Mucosa of rectum (tissue), 2 donors: Measurements from ENCODE around the gene ANP32E.
A peak's percentile ranks its signal among the peaks of the same experiment; 100 is the strongest.

Source experiments
- H3K27ac ChIP-seq, 2 donors: one replicate each; pipeline ENCODE4 v1.7.0; 2013; ENCODE audit warnings: inconsistent platforms in 2 of 2, low read depth in 2 of 2, low read length in 2 of 2
- H3K27me3 ChIP-seq, 2 donors: one replicate each; pipeline ENCODE4 v1.7.0; 2013; ENCODE audit warnings: low read length in 2 of 2; ENCODE audit not compliant: control insufficient read depth in 2 of 2, insufficient read depth in 2 of 2
- H3K36me3 ChIP-seq, 2 donors: one replicate each; pipeline ENCODE4 v1.7.0; 2013; ENCODE audit warnings: low read length in 2 of 2; ENCODE audit not compliant: control insufficient read depth in 2 of 2, insufficient read depth in 2 of 2
- H3K4me1 ChIP-seq, 2 donors: one replicate each; pipeline ENCODE4 v1.7.0; 2013; ENCODE audit warnings: low read length in 2 of 2, mild to moderate bottlenecking in 1 of 2; ENCODE audit not compliant: control insufficient read depth in 2 of 2, insufficient read depth in 2 of 2
- H3K4me3 ChIP-seq, 2 donors: one replicate each; pipeline ENCODE4 v1.7.0; 2013; ENCODE audit warnings: low read length in 2 of 2
- H3K9ac ChIP-seq, 2 donors: one replicate each; pipeline ENCODE4 v1.7.0; 2013; ENCODE audit warnings: low read length in 2 of 2, low read depth in 1 of 2, mild to moderate bottlenecking in 1 of 2
- H3K9me3 ChIP-seq, 2 donors: one replicate each; pipeline ENCODE4 v1.7.0; 2013; ENCODE audit warnings: low read length in 2 of 2; ENCODE audit not compliant: control insufficient read depth in 2 of 2
- donor health status: healthy.
- donor health status: Normal muscosa, but diverticular disease.

The ANP32E gene

DNA sequence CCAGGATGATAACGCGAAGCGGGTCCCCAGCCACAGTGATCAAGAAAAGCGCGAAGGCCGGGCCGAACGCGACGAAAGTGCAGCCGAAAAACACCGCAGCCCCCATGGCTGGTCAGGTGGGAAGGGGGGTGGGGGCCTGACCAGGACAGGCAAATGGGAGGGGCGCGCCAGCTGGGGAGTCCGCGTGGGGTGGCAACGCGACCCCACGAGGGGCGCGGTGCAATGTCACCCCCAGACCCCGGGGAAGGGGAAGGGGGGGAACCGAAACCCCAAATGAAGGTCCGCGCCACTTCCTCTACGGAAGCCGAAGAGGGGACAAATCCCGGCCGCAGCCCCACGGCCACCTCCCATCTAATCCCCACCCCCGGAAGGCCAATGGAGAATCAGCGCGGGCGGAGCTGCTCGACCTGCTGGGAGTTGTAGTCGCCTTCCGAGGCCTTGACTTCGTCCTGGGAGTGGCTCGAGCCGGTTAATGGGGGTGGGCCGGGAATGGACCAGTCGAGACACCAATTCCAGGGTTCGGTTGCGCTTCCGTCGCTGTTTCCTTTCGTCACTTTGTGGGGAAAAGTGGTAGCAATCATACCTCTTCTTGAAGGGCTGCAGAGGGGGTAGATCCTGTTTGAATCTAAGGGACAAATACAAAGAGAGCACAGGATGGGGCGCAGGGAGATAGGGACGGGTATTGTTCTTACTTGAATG lies 32.9 kb upstream of the ANP32E start, which contains the start of gene APH1A:
Gene APH1A, minus strand, starts transcription at position 312 of the 699 bp plus-strand sequence. Its CDS starts 206 bp downstream, at position 106.
- peaks cover 10 to 16% of the 10 kb centered on the region in 2 donors for H3K4me1 ChIP-seq
- H3K27me3 ChIP-seq, result no peaks in the 10 kb centered on the region
- peaks cover 23 to 34% of the 10 kb centered on the region in 2 donors for H3K36me3 ChIP-seq
- no peaks in the 10 kb centered on the region for H3K9me3 ChIP-seq
- peak within 1 kb of the TSS; percentile 90 to 96 for H3K4me3 ChIP-seq
- peak within 1 kb of the TSS; percentile 96 to 99 for H3K9ac ChIP-seq
- peak within 1 kb of the TSS; percentile 90 to 94 for H3K27ac ChIP-seq

DNA sequence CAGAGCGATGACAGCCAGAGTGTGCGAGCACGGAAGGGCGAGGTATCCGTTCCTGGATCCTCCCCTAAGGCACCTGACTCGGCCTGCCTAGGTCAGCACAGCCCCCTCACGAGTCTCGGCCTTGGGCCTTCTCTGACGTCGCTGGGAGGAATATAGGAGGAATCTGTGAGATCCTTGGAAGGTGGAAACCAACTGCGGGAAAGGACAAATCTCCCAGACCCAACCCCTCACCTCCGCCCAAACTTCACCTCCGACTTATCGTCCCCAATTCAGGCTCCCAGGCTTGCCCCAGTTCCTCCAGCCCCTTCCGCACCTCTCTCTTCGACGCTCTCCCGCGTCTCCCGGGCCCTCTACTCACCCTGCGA lies 32.4 kb upstream of the ANP32E start:
- H3K9ac ChIP-seq, result peak overlapping the region; percentile 96 to 99
- H3K4me3 ChIP-seq, result peak overlapping the region; percentile 90 to 96
- peaks cover 23 to 34% of the 10 kb centered on the region in 2 donors for H3K36me3 ChIP-seq
- H3K27me3 ChIP-seq, result no peaks in the 10 kb centered on the region
- H3K9me3 ChIP-seq, result no peaks in the 10 kb centered on the region
- H3K4me1 ChIP-seq, result peaks cover 10 to 16% of the 10 kb centered on the region in 2 donors
- H3K27ac ChIP-seq, result peak overlapping the region; percentile 90 to 94

DNA sequence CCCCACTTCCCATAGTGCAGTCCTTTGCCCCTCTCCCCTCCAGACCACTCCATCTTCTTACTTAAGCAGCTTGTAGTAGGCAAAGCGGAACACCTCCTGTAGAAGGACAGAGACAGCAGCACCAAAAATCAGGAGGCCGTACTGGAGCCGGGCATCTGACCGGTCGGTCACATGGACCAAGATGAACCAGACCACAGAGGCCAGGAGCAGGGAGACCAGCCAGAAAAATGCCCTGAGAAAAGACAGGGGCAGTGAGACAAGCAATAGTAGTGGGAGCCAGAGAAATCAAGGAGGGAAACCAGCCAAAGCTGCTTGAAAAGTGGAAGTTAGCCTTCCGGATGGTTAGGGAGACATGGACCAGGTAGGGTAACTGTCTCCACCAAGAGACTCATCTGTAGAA lies 32.0 kb upstream of the ANP32E start:
- Histone ChIP-seq H3K4me3 (peak overlapping the region; percentile 90 to 96), H3K36me3 (peaks cover 23 to 34% of the 10 kb centered on the region in 2 donors), H3K27ac (peak overlapping the region; percentile 90 to 94), H3K9ac (peak overlapping the region; percentile 96 to 99), H3K27me3 (no peaks in the 10 kb centered on the region), H3K9me3 (no peaks in the 10 kb centered on the region), H3K4me1 (peaks cover 10 to 16% of the 10 kb centered on the region in 2 donors)

DNA sequence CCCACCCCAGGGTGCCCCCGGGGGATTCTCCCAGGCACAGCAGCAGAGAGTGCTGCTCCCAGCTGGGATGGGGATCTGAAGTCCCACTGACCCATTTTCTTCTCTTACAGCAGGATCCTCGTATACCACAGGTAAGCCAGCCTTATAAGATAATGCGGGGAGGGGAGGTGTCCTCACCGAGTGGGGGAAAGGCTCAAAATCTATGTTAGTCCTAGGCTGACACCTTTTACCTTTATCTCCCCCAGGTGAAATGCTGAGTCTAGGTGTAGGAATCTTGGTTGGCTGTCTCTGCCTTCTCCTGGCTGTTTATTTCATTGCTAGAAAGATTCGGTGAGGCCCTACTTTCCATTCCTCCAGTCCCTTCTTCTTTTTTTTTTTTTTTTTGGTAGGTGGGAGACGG lies 27.6 kb upstream of the ANP32E start:
- no peak overlapping the region for H3K27ac ChIP-seq
- H3K9ac ChIP-seq, result no peak overlapping the region
- H3K27me3 ChIP-seq, result no peaks in the 10 kb centered on the region
- H3K9me3 ChIP-seq, result no peaks in the 10 kb centered on the region
- H3K36me3 ChIP-seq, result peaks cover 23 to 34% of the 10 kb centered on the region in 2 donors
- H3K4me1 ChIP-seq, result peaks cover 12 to 15% of the 10 kb centered on the region in 2 donors
- no peak overlapping the region for H3K4me3 ChIP-seq

DNA sequence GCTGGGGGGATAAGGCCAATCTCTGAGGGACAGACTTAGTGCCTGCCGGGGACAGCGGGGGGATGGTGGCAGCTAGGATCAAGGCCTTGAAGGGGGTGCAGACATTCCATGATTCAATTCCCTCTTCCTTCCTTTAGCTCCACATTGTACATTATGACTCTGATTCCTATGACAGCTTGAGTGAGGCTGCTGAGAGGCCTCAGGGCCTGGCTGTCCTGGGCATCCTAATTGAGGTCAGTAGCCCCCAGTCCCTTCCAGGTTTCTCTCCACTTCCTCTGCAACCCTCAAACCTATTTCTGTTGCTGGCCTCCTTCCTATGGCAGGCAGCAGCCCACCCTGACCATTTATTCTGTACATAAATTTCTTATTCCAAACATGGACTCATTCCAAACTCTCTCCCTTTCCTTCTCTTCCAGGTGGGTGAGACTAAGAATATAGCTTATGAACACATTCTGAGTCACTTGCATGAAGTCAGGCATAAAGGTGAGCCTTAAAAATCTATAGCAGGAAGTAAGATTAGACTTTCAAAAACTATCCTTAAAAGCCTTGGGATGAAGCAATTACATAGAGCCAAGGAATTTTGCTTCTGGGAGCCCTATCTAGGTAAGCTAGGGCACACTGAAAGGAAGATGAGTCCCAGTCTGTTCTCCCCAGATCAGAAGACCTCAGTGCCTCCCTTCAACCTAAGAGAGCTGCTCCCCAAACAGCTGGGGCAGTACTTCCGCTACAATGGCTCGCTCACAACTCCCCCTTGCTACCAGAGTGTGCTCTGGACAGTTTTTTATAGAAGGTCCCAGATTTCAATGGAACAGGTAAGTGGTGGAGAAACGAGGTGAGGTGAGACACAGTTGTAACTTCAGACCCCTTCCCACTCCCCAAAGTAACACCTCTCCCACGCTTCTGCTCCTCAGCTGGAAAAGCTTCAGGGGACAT lies 26.7 kb upstream of the ANP32E start:
- Histone ChIP-seq H3K27ac (no peak overlapping the region), H3K9me3 (no peaks in the 10 kb centered on the region), H3K4me1 (peaks cover 7 to 10% of the 10 kb centered on the region in 2 donors), H3K9ac (no peak overlapping the region), H3K4me3 (no peak overlapping the region), H3K27me3 (peaks cover 0 to 3% of the 10 kb centered on the region in 2 donors), H3K36me3 (peaks cover 23 to 34% of the 10 kb centered on the region in 2 donors)

DNA sequence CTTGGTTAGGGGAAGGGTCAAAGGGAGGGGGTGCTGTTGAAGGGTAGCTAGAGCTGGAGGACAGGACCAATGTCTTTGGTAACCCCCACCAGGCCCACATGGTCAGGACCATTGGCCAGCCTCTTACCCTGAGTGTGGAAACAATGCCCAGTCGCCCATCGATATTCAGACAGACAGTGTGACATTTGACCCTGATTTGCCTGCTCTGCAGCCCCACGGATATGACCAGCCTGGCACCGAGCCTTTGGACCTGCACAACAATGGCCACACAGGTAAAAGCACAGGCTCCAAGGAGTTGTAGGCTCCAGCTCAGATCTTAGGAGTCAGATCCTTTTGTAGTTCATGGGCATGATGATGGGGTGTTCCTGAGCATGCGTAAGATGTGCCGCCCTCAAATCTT lies 25.5 kb upstream of the ANP32E start:
- Histone ChIP-seq H3K4me3 (no peak overlapping the region), H3K9me3 (no peaks in the 10 kb centered on the region), H3K27me3 (peaks cover 0 to 5% of the 10 kb centered on the region in 2 donors), H3K36me3 (peaks cover 15 to 21% of the 10 kb centered on the region in 2 donors), H3K9ac (no peak overlapping the region), H3K27ac (no peak overlapping the region), H3K4me1 (peaks cover 3 to 4% of the 10 kb centered on the region in 2 donors)

DNA sequence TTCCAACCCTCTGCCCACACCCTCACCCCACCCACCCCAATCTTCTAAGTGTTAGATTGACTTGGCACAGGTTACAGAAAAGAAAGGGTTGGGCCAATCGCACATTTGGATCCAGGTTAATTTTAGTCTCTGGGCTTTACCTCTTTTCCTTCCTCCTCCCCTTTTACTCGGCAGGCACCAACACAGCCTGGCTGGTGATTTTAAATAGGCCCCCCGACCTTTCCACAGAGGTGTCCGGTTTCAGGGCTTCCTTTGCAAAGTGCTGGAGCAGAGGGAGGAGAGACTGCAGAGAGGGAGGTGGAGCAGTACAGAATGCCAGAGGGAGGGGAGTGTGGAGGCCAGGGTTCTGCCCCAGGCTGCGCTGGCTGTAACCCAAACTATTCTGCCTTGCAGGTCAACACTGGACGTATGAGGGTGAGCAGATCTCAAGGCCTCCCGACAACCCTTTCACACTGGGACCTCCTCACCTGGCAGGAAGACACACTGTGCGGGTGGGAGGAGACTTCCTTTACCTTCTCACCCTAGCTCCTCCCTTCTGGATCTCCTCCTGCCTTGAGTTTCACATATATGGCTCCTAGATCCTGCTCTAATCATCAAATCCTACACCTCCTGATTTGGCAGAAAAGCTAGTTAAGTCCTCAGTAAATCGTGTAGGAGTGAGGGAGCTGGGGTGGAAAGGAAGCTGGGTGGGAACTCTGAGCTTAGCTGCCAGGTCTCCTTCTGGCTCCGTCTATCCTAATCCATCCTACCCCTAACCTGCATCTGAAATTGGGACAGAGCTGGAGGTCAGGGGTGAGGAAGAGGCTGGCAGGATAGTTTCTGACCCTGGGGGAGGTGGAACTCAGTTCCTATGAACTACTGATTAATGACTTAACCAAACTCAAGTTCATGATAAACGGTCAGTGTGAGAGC lies 24.1 kb upstream of the ANP32E start:
- Histone ChIP-seq H3K27ac (peak overlapping the region; percentile 49 to 64), H3K4me3 (peak overlapping the region; percentile 59 to 61)

DNA sequence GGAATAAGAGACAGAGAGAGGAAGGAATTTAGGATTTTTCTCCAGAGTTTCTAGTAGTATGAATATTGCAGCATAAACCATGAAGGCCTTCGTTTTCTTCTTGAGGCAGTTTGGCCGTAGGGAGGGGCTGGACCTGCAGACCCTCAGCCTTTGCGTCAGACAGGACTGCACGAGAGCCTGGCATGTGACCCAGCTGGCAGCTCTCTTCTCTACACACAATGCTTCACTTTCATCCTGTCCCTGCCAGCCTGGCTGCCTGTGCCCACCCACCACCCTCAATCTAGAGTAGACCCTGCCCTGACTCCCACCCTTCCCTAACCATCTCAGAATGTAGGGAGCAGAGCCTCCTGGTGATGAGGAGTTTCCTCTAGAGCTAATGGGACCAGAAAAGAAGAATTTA lies 23.3 kb upstream of the ANP32E start:
- Histone ChIP-seq H3K9ac (no peak overlapping the region), H3K27me3 (peaks cover 0 to 5% of the 10 kb centered on the region in 2 donors), H3K4me3 (no peak overlapping the region), H3K9me3 (no peaks in the 10 kb centered on the region), H3K4me1 (peaks cover 13 to 14% of the 10 kb centered on the region in 2 donors), H3K36me3 (no peaks in the 10 kb centered on the region), H3K27ac (no peak overlapping the region)

More for the DNA sequence above, 24.1 kb upstream of the ANP32E start:
- Histone ChIP-seq H3K27me3 (peaks cover 0 to 5% of the 10 kb centered on the region in 2 donors), H3K36me3 (peaks cover 6 to 8% of the 10 kb centered on the region in 2 donors), H3K9ac (peak overlapping the region in 1 of 2 donors; percentile 44), H3K4me1 (peaks cover 13 to 14% of the 10 kb centered on the region in 2 donors), H3K9me3 (no peaks in the 10 kb centered on the region)
